Measurements from ENCODE around the gene APBA1.

Gene APBA1

GRCh38 chr9:69593756-69594155 lies 78.4 kb downstream of the APBA1 start:
- POLR2A ChIA-PET (ENCODE audit: low non-redundant PET) = no interaction called here
- no peak for TF ChIP-seq CTCF (conservative IDR thresholded peaks at IDR 0.05; ENCODE audit: low read depth)
- no peak overlapping the region for H3K27ac ChIP-seq
- DNase-seq (ENCODE audit: low spot score) = no peak
- CTCF ChIA-PET = no interaction called here

- no peak for DNase-seq (ENCODE audit: low spot score)
- POLR2A ChIA-PET (ENCODE audit: low non-redundant PET) = no interaction called here
- CTCF ChIA-PET = no interaction called here
Measured at GRCh38 chr9:69593301-69593700, 78.9 kb downstream of the APBA1 start.

GRCh38 chr9:69590266-69590665 lies 81.9 kb downstream of the APBA1 start:
- DNase-seq (ENCODE audit: low spot score) = no peak
- TF ChIP-seq CTCF (conservative IDR thresholded peaks at IDR 0.05; ENCODE audit: low read depth) = no peak
- CTCF ChIA-PET = interaction anchor here (0.6 kb wide), 1 partner anchor 82 kb away, joined by 3 read pairs; no protein-coding TSS in a partner anchor
- no peak overlapping the region for H3K27ac ChIP-seq
- POLR2A ChIA-PET (ENCODE audit: low non-redundant PET) = no interaction called here

More at GRCh38 chr9:69593301-69593700, 78.9 kb downstream of the APBA1 start:
- no peak for TF ChIP-seq CTCF (conservative IDR thresholded peaks at IDR 0.05; ENCODE audit: low read depth)
- no peak overlapping the region for H3K27ac ChIP-seq

- POLR2A ChIA-PET (ENCODE audit: low non-redundant PET) = no interaction called here
- CTCF ChIA-PET = interaction anchor here (0.6 to 1.0 kb wide), 2 partner anchors 10 to 91 kb away, joined by 3 to 4 read pairs; no protein-coding TSS in a partner anchor
- DNase-seq (ENCODE audit: low spot score) = no peak
- H3K27ac ChIP-seq = no peak overlapping the region
- no peak for TF ChIP-seq CTCF (conservative IDR thresholded peaks at IDR 0.05; ENCODE audit: low read depth)
Measured at GRCh38 chr9:69589156-69589555, 83.0 kb downstream of the APBA1 start.

GRCh38 chr9:69585571-69585970 lies 86.6 kb downstream of the APBA1 start:
- no peak overlapping the region for H3K27ac ChIP-seq
- ChIA-PET POLR2A (ENCODE audit: low non-redundant PET) (no interaction called here), CTCF (interaction anchor here (1.1 kb wide), 1 partner anchor 87 kb away, joined by 3 read pairs; no protein-coding TSS in a partner anchor)
- no peak for TF ChIP-seq CTCF (conservative IDR thresholded peaks at IDR 0.05; ENCODE audit: low read depth)
- no peak for DNase-seq (ENCODE audit: low spot score)

GRCh38 chr9:69584759-69585158 lies 87.4 kb downstream of the APBA1 start:
- no peak overlapping the region for H3K27ac ChIP-seq
- DNase-seq (ENCODE audit: low spot score) = no peak
- CTCF ChIA-PET = interaction anchor here (1.1 kb wide), 1 partner anchor 88 kb away, joined by 3 read pairs; no protein-coding TSS in a partner anchor
- TF ChIP-seq CTCF (conservative IDR thresholded peaks at IDR 0.05; ENCODE audit: low read depth) = no peak
- POLR2A ChIA-PET (ENCODE audit: low non-redundant PET) = no interaction called here
